Stimulated activated naive B cell treated with anti-CD40 and anti-IgM and Interleukin-4, amounts not matched to agents 10 μg/mL and 1 μg/mL and 100 μg/mL, for 72 hours (primary cell): ENCODE measurements around the gene TMEFF2.

Experiments
- ATAC-seq, 2 donors: fragments of 150-1000 bp; cut with Tn5 transposase; replicated peaks; 2 replicates each; pipeline ENCODE4 v1.10.0; 2021; ENCODE audit warnings: moderate library complexity in 1 of 2
- DNase-seq: peaks from one replicate; pipeline ENCODE4 v3.0.0; 2021
- H3K27ac Mint-ChIP-seq: one replicate; pipeline ENCODE4 v1.8.0; 2022; ENCODE audit warnings: mild to moderate bottlenecking, mixed read lengths
- H3K27me3 Mint-ChIP-seq, 2 donors: one replicate each; pipeline ENCODE4 v1.8.0; 2022; ENCODE audit warnings: mixed read lengths in 2 of 2
- H3K36me3 Mint-ChIP-seq, 2 donors: one replicate each; pipeline ENCODE4 v1.8.0; 2022; ENCODE audit warnings: mixed read lengths in 2 of 2, mild to moderate bottlenecking in 1 of 2
- H3K4me1 Mint-ChIP-seq, 2 donors: one replicate each; pipeline ENCODE4 v1.8.0; 2022; ENCODE audit warnings: mixed read lengths in 2 of 2, mild to moderate bottlenecking in 1 of 2
- H3K4me3 Mint-ChIP-seq, 2 donors: one replicate each; pipeline ENCODE4 v1.8.0; 2022; ENCODE audit warnings: mild to moderate bottlenecking in 2 of 2, mixed read lengths in 2 of 2, moderate library complexity in 1 of 2
- H3K9me3 Mint-ChIP-seq, 2 donors: one replicate each; pipeline ENCODE4 v1.8.0; 2022; ENCODE audit warnings: mixed read lengths in 2 of 2, mild to moderate bottlenecking in 1 of 2

Gene TMEFF2

DNA sequence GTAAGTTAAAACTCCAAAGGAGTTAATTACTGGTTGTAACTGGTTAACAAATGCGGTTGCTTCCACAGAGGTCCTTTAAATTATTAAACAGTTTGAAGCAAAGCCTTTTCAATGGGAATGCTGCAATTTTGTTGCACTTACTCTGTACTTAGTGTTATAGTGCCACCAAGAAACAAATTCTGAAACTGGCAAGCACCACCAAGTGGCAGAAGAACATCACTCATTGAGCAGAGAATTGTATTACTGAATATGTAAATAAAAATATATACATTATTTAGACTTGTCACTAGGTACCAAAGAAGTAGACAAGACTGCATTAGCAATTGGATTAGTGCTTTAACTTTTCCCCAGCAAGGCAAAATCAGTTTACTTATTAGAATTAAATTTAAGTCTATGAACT is 2.6 kb upstream of the TMEFF2 start:
- Mint-ChIP-seq H3K27ac (no peak overlapping the region), H3K27me3 (peaks cover 42 to 43% of the 10 kb centered on the region in 2 donors), H3K36me3 (no peaks in the 10 kb centered on the region), H3K9me3 (no peaks in the 10 kb centered on the region), H3K4me1 (peaks cover 24 to 32% of the 10 kb centered on the region in 2 donors), H3K4me3 (no peak overlapping the region)
- ATAC-seq, result no peak
- no peak for DNase-seq

- H3K4me3 Mint-ChIP-seq, result peak overlapping the region; percentile 89 to 90
- no peak for DNase-seq
- no peak overlapping the region for H3K27ac Mint-ChIP-seq
- H3K4me1 Mint-ChIP-seq, result peaks cover 24 to 32% of the 10 kb centered on the region in 2 donors
- ATAC-seq, result no peak
- no peaks in the 10 kb centered on the region for H3K36me3 Mint-ChIP-seq
- H3K27me3 Mint-ChIP-seq, result peaks cover 45 to 50% of the 10 kb centered on the region in 2 donors
- no peaks in the 10 kb centered on the region for H3K9me3 Mint-ChIP-seq
Measured at GRCh38 chr2:192196421-192197194, 1.9 kb upstream of the TMEFF2 start.

DNA sequence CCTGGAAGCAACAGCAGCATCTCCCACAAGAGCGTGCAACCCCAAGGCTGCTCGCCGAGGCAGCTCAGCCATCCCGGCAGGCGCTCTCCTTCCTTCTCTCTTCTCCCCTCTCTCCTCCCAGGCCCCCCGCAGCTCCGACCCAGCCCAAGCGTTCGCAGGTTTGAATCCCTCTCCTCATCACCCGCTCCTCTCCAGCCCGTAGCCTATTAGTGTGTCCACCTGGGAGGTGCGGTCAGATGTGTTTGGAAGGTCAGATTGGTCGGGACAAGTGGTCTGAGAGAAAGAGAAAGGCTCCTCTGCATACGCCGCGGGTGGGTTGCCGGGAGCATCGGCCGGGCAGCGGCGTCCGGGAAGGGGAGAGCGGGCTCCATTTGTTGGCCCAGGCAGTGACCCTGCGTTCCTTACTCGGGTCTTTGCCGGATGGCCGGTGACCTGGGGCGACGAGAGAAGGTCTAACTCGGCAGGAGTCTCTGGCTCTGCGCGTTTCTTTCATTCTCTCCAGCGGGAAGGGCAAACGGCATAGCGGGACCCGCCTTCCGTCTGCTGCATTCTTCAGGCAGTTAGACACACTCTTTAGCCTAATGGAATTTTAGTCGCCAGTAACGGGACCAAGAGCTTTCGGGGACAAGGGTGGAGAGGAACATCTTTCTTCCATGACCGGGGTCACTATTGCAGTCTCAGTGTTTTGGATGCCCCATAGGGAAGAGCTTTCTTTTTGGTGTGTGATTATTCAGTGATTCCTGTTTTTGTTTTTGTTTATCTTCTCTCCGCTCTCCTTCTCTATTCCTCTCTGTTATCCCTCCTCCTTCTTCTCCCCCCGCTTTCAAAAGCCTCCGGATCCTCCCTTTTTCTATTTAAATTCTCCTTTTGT is 1.1 kb upstream of the TMEFF2 start:
- ATAC-seq, result peak; percentile 4 to 27
- no peak for DNase-seq
- Mint-ChIP-seq H3K4me3 (peak overlapping the region; percentile 89 to 90), H3K27ac (peak overlapping the region; percentile 31), H3K27me3 (peaks cover 45 to 56% of the 10 kb centered on the region in 2 donors), H3K36me3 (no peaks in the 10 kb centered on the region), H3K9me3 (no peaks in the 10 kb centered on the region), H3K4me1 (peaks cover 24 to 32% of the 10 kb centered on the region in 2 donors)

- ATAC-seq (peak; percentile 64 to 66), DNase-seq (no peak)
- H3K27ac Mint-ChIP-seq, result peak overlapping the region; percentile 84
- H3K4me3 Mint-ChIP-seq, result peak overlapping the region; percentile 89 to 90
- peaks cover 45 to 64% of the 10 kb centered on the region in 2 donors for H3K27me3 Mint-ChIP-seq
- no peaks in the 10 kb centered on the region for H3K36me3 Mint-ChIP-seq
- H3K9me3 Mint-ChIP-seq, result no peaks in the 10 kb centered on the region
- H3K4me1 Mint-ChIP-seq, result peaks cover 24 to 32% of the 10 kb centered on the region in 2 donors
Measured at GRCh38 chr2:192194265-192194865, 368 bp downstream of the TMEFF2 start.

DNA sequence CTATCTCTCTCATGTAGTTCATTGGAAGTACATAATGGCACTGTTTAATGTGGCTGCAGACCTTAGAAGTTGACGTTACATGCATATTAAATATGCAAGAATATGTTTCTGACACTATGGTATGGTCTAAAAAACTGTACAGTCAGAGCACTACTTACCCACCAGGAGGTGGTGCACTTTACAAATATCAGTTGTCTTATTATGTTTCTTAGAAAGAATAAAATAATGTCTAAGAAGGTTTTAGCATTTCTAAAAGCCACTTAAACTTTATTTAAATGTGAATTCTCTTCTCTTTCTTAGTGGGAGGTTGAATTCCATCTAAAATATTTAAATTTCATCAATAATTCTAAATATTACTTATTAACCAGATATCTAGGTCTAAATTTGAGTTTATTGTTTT is 4.3 kb downstream of the TMEFF2 start:
- Mint-ChIP-seq H3K4me3 (no peak overlapping the region), H3K4me1 (peaks cover 13 to 18% of the 10 kb centered on the region in 2 donors), H3K27me3 (peaks cover 35 to 49% of the 10 kb centered on the region in 2 donors), H3K9me3 (no peaks in the 10 kb centered on the region), H3K27ac (no peak overlapping the region), H3K36me3 (no peaks in the 10 kb centered on the region)
- DNase-seq (no peak), ATAC-seq (peak; percentile 41 to 42)

DNA sequence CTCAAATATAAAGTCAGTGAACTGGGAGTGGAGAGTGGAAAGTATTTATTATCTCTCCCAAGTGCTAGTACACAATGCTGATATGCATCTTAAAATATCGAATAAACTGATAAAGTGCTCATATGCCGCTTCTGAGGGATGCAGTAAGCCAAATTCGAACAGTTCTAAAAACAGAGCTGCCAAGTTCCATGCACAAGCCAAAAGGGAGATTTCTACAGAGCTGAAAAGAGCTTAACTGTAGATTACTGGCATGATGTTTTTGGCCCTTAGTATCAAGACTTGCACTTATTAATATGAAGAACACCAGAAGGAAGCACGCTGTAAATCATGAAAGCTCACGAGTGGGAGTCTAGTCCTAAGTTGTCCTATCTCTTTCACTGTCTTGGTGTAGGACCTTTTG is 7.9 kb downstream of the TMEFF2 start:
- H3K27me3 Mint-ChIP-seq, result peaks cover 4 to 16% of the 10 kb centered on the region in 2 donors
- H3K27ac Mint-ChIP-seq, result no peak overlapping the region
- H3K9me3 Mint-ChIP-seq, result no peaks in the 10 kb centered on the region
- H3K36me3 Mint-ChIP-seq, result no peaks in the 10 kb centered on the region
- ATAC-seq (no peak), DNase-seq (no peak)
- H3K4me3 Mint-ChIP-seq, result no peak overlapping the region
- H3K4me1 Mint-ChIP-seq, result no peaks in the 10 kb centered on the region

DNA sequence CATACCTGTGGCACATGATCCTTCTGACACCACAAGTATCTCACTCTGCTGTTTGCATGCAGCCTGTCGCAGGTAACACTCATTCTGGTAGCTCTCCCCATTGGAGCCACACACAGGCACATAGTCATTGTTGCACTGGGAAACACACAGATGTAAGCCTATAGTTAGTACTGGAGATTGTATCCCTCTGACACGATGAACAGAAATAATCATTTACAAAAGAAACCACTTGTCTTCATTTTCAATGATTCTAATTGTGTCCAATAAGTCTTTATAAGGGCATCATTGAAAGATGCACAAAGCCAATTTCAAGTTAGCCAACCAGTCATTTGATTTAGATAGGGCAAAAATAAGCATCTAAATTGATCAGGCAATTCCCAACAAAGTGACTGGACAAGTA is 10.4 kb downstream of the TMEFF2 start:
- no peaks in the 10 kb centered on the region for H3K4me1 Mint-ChIP-seq
- H3K27me3 Mint-ChIP-seq, result peaks cover 0 to 4% of the 10 kb centered on the region in 2 donors
- H3K4me3 Mint-ChIP-seq, result no peak overlapping the region
- no peaks in the 10 kb centered on the region for H3K36me3 Mint-ChIP-seq
- H3K27ac Mint-ChIP-seq, result no peak overlapping the region
- DNase-seq (no peak), ATAC-seq (no peak)
- no peaks in the 10 kb centered on the region for H3K9me3 Mint-ChIP-seq

GRCh38 chr2:192183296-192183695 is 11.4 kb downstream of the TMEFF2 start:
- Mint-ChIP-seq H3K27me3 (no peaks in the 10 kb centered on the region), H3K4me3 (no peak overlapping the region), H3K36me3 (no peaks in the 10 kb centered on the region), H3K4me1 (no peaks in the 10 kb centered on the region), H3K27ac (no peak overlapping the region), H3K9me3 (no peaks in the 10 kb centered on the region)
- ATAC-seq (no peak), DNase-seq (no peak)

DNA sequence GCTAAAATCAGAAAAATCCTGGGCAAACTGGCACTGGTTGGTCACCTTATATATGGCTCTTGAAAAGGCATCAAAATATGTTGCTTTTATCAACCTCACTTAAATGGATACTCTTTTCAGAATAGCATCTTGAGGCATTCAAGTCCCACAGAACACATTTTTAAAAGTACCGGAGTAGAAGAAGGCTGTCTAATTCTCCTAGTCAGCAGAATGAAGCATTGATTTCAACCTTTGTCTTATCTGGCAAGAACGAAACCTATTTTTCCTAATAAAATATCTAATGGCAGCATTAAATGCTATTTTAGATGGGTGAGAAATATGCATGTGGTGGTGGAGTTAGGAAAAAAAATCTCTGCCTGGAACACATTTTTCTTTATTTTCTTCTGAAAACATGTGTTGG is 27.8 kb downstream of the TMEFF2 start:
- Mint-ChIP-seq H3K9me3 (no peaks in the 10 kb centered on the region), H3K27ac (no peak overlapping the region), H3K4me1 (peaks cover 0 to 4% of the 10 kb centered on the region in 2 donors), H3K27me3 (peaks cover 3 to 7% of the 10 kb centered on the region in 2 donors), H3K4me3 (no peak overlapping the region), H3K36me3 (no peaks in the 10 kb centered on the region)
- ATAC-seq (no peak), DNase-seq (no peak)

- DNase-seq, result no peak
- Mint-ChIP-seq H3K4me1 (peaks cover 3 to 11% of the 10 kb centered on the region in 2 donors), H3K27ac (no peak overlapping the region), H3K4me3 (no peak overlapping the region), H3K36me3 (no peaks in the 10 kb centered on the region), H3K9me3 (no peaks in the 10 kb centered on the region), H3K27me3 (peaks cover 0 to 3% of the 10 kb centered on the region in 2 donors)
- ATAC-seq, result no peak
Measured at GRCh38 chr2:192165842-192166241, 28.9 kb downstream of the TMEFF2 start.

DNA sequence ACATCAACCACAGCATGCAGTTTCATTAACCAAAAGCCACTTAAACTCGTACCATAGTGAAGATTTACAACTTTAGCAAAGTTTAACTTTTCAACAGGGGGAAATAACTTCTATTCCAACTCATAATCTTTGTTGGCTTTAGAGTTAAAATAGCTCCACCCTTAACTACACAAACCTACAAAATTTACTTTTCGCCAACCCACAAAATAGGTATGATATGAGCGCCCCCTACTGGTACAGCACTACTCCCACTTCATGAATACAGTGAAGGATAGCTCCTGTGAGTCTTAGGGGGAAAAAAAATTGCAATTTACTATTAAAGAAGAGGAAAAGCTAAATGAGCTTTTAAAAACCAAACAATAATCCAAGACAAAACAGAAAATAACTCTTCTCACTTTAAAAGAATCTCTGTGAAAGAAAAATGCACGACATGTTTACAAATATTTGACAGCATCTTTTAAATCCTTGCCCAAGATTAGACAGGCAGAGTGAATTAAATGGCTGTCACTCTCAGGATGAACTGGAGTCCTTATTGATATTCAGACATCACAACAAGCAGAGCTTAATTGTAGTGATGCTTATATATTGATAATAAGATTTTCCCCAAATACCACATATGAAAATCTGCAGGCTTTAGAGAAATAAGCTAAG is 32.2 kb downstream of the TMEFF2 start:
- Mint-ChIP-seq H3K27ac (no peak overlapping the region), H3K36me3 (no peaks in the 10 kb centered on the region), H3K4me1 (peaks cover 7 to 11% of the 10 kb centered on the region in 2 donors), H3K27me3 (no peaks in the 10 kb centered on the region), H3K4me3 (no peak overlapping the region), H3K9me3 (no peaks in the 10 kb centered on the region)
- peak; percentile 80 to 89 for ATAC-seq
- peak; percentile 38 for DNase-seq

- no peaks in the 10 kb centered on the region for H3K36me3 Mint-ChIP-seq
- no peak overlapping the region for H3K27ac Mint-ChIP-seq
- peaks cover 7 to 11% of the 10 kb centered on the region in 2 donors for H3K4me1 Mint-ChIP-seq
- no peak for DNase-seq
- H3K27me3 Mint-ChIP-seq, result no peaks in the 10 kb centered on the region
- peak in 1 of 2 donors; percentile 36 for ATAC-seq
- no peak overlapping the region for H3K4me3 Mint-ChIP-seq
- no peaks in the 10 kb centered on the region for H3K9me3 Mint-ChIP-seq
Measured at GRCh38 chr2:192161656-192162290, 33.0 kb downstream of the TMEFF2 start.

DNA sequence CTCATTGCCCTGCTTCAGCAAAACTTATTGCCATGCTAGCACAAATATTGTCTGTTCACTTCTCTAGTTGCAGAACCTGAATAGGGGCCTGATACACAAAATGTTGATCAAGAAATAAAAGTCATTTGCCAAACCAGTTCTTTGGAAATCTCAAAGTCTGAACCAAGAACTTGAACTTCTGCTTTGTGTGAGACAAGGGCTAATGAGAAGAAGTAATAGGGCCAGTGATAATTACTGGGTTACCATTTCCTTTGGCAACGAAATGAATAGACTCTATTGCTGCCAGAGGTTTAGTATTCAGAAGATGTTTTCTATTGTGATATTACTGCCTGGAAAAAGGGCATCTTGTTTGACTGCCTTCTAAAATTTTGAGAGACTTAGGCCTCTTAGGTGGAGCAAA is 35.0 kb downstream of the TMEFF2 start:
- Mint-ChIP-seq H3K9me3 (no peaks in the 10 kb centered on the region), H3K36me3 (no peaks in the 10 kb centered on the region), H3K4me1 (peaks cover 8 to 16% of the 10 kb centered on the region in 2 donors), H3K4me3 (no peak overlapping the region), H3K27me3 (no peaks in the 10 kb centered on the region), H3K27ac (no peak overlapping the region)
- DNase-seq, result no peak
- peak in 1 of 2 donors; percentile 52 for ATAC-seq
